Measurements from ENCODE around the gene DNAJA3. TPM values are rescaled to one million over a fixed set of nuclear protein-coding genes. Genes with fewer than 3 reads are reported as not detected.
A peak's percentile ranks its signal among the peaks of the same experiment; 100 is the strongest.

The DNAJA3 gene
- total and polyA plus RNA-seq, 2 donors (not counting 3 experiments of a cell fraction or from before 2014, with no cell fraction given): 33.4 to 45.4 TPM

GRCh38 chr16:4489030-4489429 lies 63.4 kb downstream of the DNAJA3 start:
- H3K27me3 ChIP-seq (ENCODE audit: control insufficient read depth in 2 of 2, insufficient read depth in 2 of 2, low read length in 2 of 2): no peaks in the 10 kb centered on the region
- no peaks in the 10 kb centered on the region for H3K9me3 ChIP-seq (replicated peaks; ENCODE audit: control insufficient read depth, insufficient read depth, low read length)
- peaks cover 15% of the 10 kb centered on the region for H3K4me1 ChIP-seq (ENCODE audit: control insufficient read depth, extremely low read depth, insufficient read depth, low read length)
- POLR2A ChIA-PET: no interaction called here
- H3K27ac ChIP-seq (ENCODE audit: insufficient read depth, low read depth, low read length): peak overlapping the region; percentile 21
- peak; percentile 29 for TF ChIP-seq FOS (IDR thresholded peaks at IDR 0.05; ENCODE audit: borderline replicate concordance, insufficient read depth, low read length)
- no peak for TF ChIP-seq POLR2AphosphoS5 (IDR thresholded peaks at IDR 0.05; ENCODE audit: insufficient read depth, low read depth, low read length)
- no peak for TF ChIP-seq MAX (IDR thresholded peaks at IDR 0.05; ENCODE audit: insufficient read depth, insufficient read length)
- TF ChIP-seq JUN (IDR thresholded peaks at IDR 0.05; ENCODE audit: borderline replicate concordance, insufficient read depth, insufficient read length, low read depth): no peak
- peak; percentile 50 for TF ChIP-seq GATA2 (IDR thresholded peaks at IDR 0.05; ENCODE audit: insufficient read depth, insufficient read length, low read depth, low read length)
- TF ChIP-seq CTCF (IDR thresholded peaks at IDR 0.05; ENCODE audit: extremely low read depth in 1 of 2, insufficient read depth in 1 of 2, low read depth in 1 of 2, low read length in 2 of 2): no peak
- TF ChIP-seq MYC (IDR thresholded peaks at IDR 0.05; ENCODE audit: low read depth, low read length): no peak
- TF ChIP-seq POLR2A (IDR thresholded peaks at IDR 0.05; ENCODE audit: low read depth, low read length): no peak
- TF ChIP-seq EZH2 (IDR thresholded peaks at IDR 0.05; ENCODE audit: borderline replicate concordance, low read depth, low read length, severe bottlenecking): no peak
- no peak overlapping the region for H3K9ac ChIP-seq (replicated peaks; ENCODE audit: extremely low read depth, insufficient read depth, low read length)
- H4K20me1 ChIP-seq (replicated peaks; ENCODE audit: control insufficient read depth, extremely low read depth, insufficient read depth, low read length): no peaks in the 10 kb centered on the region
- FAIRE-seq: peak; percentile 46
- DNase-seq (ENCODE audit: low read depth, low spot score): peak; percentile 26
- peaks cover 27% of the 10 kb centered on the region for H3K79me2 ChIP-seq (ENCODE audit: control insufficient read depth, insufficient read depth, low read length)
- no peaks in the 10 kb centered on the region for H3K9me1 ChIP-seq (replicated peaks; ENCODE audit: control insufficient read depth, extremely low read depth, insufficient read depth, low read length)
- H3K4me2 ChIP-seq (ENCODE audit: insufficient read depth, low read length): no peak overlapping the region
- CTCF ChIA-PET: interaction anchor here (1.0 to 1.8 kb wide), 3 partner anchors 11 to 60 kb away, joined by 3 to 9 read pairs (median 8); no protein-coding TSS in a partner anchor
- H3K4me3 ChIP-seq (replicated peaks in 1 of 3; ENCODE audit: insufficient read depth in 1 of 3, low read depth in 1 of 3, low read length in 3 of 3): no peak overlapping the region
- no peak overlapping the region for H2AFZ ChIP-seq (ENCODE audit: low read depth, low read length)
- dilution Hi-C loops (cut with MboI; ENCODE audit: extremely low pct_ligation_motif_present, low sequenced_read_pairs) (no loop called here), intact Hi-C loops (cut with micrococcal nuclease) (no loop called here)
- H3K36me3 ChIP-seq (ENCODE audit: control insufficient read depth in 2 of 2, extremely low read depth in 1 of 2, insufficient read depth in 2 of 2, low read length in 2 of 2): peaks cover 3 to 7% of the 10 kb centered on the region in 2 experiments
- no TSS peak for BruUV-seq (replicated peaks)

Data from endothelial cell of umbilical vein (primary cell).